ENCODE measurements around the gene SPATA31D1. TPM values are rescaled to one million over a fixed set of nuclear protein-coding genes. Genes with fewer than 3 reads are reported as not detected.

SPATA31D1 gene
- total RNA-seq, 4 donors from 2014 or later: not detected

GRCh38 chr9:82020331-82020730 lies 31.8 kb downstream of the SPATA31D1 start:
- DNase-seq (ENCODE audit: low spot score): no peak
- no peak for ATAC-seq (ENCODE audit: low FRiP score)
- TF ChIP-seq, protein P1, sequence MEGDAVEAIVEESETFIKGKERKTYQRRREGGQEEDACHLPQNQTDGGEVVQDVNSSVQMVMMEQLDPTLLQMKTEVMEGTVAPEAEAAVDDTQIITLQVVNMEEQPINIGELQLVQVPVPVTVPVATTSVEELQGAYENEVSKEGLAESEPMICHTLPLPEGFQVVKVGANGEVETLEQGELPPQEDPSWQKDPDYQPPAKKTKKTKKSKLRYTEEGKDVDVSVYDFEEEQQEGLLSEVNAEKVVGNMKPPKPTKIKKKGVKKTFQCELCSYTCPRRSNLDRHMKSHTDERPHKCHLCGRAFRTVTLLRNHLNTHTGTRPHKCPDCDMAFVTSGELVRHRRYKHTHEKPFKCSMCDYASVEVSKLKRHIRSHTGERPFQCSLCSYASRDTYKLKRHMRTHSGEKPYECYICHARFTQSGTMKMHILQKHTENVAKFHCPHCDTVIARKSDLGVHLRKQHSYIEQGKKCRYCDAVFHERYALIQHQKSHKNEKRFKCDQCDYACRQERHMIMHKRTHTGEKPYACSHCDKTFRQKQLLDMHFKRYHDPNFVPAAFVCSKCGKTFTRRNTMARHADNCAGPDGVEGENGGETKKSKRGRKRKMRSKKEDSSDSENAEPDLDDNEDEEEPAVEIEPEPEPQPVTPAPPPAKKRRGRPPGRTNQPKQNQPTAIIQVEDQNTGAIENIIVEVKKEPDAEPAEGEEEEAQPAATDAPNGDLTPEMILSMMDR (IDR thresholded peaks at IDR 0.05): no peak

- peak; percentile 62 for ATAC-seq (ENCODE audit: low FRiP score)
- DNase-seq (ENCODE audit: low spot score): no peak
Observed at GRCh38 chr9:82021198-82021597, 32.6 kb downstream of the SPATA31D1 start.

GRCh38 chr9:82022121-82022520 lies 33.5 kb downstream of the SPATA31D1 start:
- TF ChIP-seq, protein P1 (IDR thresholded peaks at IDR 0.05): no peak
- ATAC-seq (ENCODE audit: low FRiP score) (no peak), DNase-seq (ENCODE audit: low spot score) (no peak)

More at GRCh38 chr9:82021198-82021597, 32.6 kb downstream of the SPATA31D1 start:
- TF ChIP-seq, protein P1 (IDR thresholded peaks at IDR 0.05): no peak

- no peak for DNase-seq (ENCODE audit: low spot score)
Observed at GRCh38 chr9:82024908-82025307, 36.3 kb downstream of the SPATA31D1 start.

DNA sequence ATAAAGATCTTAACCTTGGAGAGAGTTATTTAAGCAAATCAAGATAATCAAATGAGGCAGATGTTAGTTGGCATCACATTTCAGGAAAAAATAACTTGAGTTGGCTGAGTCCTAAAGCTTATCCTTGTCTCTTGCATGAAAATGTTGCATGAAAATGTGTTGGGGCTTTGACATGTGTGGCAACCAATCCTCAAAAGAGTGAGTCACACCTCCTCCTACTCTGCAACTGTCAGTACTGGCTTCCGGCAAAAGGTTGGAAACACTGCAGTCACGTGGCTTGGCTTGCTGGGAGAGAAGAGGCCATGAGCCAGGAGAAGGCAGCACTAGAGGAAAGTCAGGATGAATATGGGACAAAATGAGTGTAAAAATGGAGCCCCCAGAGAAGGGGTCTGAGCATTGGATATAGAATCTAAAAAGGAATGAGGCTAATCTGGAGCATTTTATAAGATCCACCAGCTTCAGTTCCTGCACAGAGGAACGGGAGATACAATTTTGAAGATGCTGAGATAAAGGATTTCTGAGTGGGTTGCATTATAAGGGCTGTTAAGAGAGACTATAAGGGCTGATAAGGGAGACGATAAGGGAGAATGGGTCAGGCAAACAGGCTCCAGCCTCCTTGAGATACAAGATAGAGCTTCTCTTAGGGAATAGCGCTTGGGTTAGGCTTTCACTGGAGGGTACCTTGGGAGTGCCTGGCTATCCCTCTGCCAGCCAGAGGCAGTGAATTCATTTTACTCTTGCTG lies 43.1 kb downstream of the SPATA31D1 start:
- ATAC-seq (ENCODE audit: low FRiP score): peak; percentile 91
- DNase-seq (ENCODE audit: low spot score): peak; percentile 37
- TF ChIP-seq, protein P1 (IDR thresholded peaks at IDR 0.05): no peak

More at GRCh38 chr9:82024908-82025307, 36.3 kb downstream of the SPATA31D1 start:
- ATAC-seq (ENCODE audit: low FRiP score): no peak
- TF ChIP-seq, protein P1 (IDR thresholded peaks at IDR 0.05): no peak

- TF ChIP-seq, protein P1 (IDR thresholded peaks at IDR 0.05): no peak
- DNase-seq (ENCODE audit: low spot score) (no peak), ATAC-seq (ENCODE audit: low FRiP score) (no peak)
Observed at GRCh38 chr9:82034956-82035731, 46.6 kb downstream of the SPATA31D1 start.

Data from omental fat pad (tissue), 4 donors.